Parathyroid adenoma (tissue), 2 donors: ENCODE data around the gene LAMA5.

Experiments used
- H2AFZ ChIP-seq: fragments of 300-600 bp; sonication (generic); one replicate; pipeline ENCODE4 v1.7.0; 2017; ENCODE audit warnings: antibody characterized with exemption, mild to moderate bottlenecking
- H3K27ac ChIP-seq: fragments of 300-600 bp; sonication (generic); one replicate; pipeline ENCODE4 v1.7.0; 2017
- H3K27me3 ChIP-seq: fragments of 300-600 bp; sonication (generic); one replicate; pipeline ENCODE4 v1.7.0; 2017; ENCODE audit warnings: low read length; ENCODE audit not compliant: control insufficient read depth, insufficient read depth
- H3K36me3 ChIP-seq: fragments of 300-600 bp; sonication (generic); one replicate; pipeline ENCODE4 v1.7.0; 2017; ENCODE audit warnings: low read length; ENCODE audit not compliant: control insufficient read depth, insufficient read depth
- H3K4me1 ChIP-seq: fragments of 300-600 bp; sonication (generic); one replicate; pipeline ENCODE4 v1.7.0; 2017; ENCODE audit warnings: control low read depth
- H3K4me2 ChIP-seq: fragments of 300-600 bp; sonication (generic); one replicate; pipeline ENCODE4 v1.7.0; 2017; ENCODE audit warnings: low read length
- H3K4me3 ChIP-seq: fragments of 300-600 bp; sonication (generic); one replicate; pipeline ENCODE4 v1.7.0; 2017; ENCODE audit warnings: low read depth, low read length
- H3K79me2 ChIP-seq: fragments of 300-600 bp; sonication (generic); one replicate; pipeline ENCODE4 v1.7.0; 2017; ENCODE audit warnings: control low read depth
- H3K9ac ChIP-seq: fragments of 300-600 bp; sonication (generic); one replicate; pipeline ENCODE4 v1.7.0; 2017; ENCODE audit warnings: mild to moderate bottlenecking
- H3K9me3 ChIP-seq: fragments of 300-600 bp; sonication (generic); one replicate; pipeline ENCODE4 v1.7.0; 2017; ENCODE audit warnings: low read length; ENCODE audit not compliant: control insufficient read depth
- CTCF ChIP-seq: fragments of 300-600 bp; sonication (generic); IDR thresholded peaks from one replicate; pipeline ENCODE4 v1.7.0; 2017; ENCODE audit warnings: antibody characterized with exemption, mild to moderate bottlenecking
- donor health status: primary hyperparathyroidism.

Gene LAMA5

GRCh38 chr20:62338294-62338620 is 28.9 kb downstream of the LAMA5 start:
- H3K4me2 ChIP-seq = no peak overlapping the region
- H3K4me1 ChIP-seq = no peaks in the 10 kb centered on the region
- H3K27me3 ChIP-seq = no peaks in the 10 kb centered on the region
- peaks cover 3% of the 10 kb centered on the region for H3K79me2 ChIP-seq
- no peaks in the 10 kb centered on the region for H3K9me3 ChIP-seq
- no peak for TF ChIP-seq CTCF
- no peaks in the 10 kb centered on the region for H3K36me3 ChIP-seq
- no peak overlapping the region for H3K27ac ChIP-seq
- no peak overlapping the region for H2AFZ ChIP-seq
- no peak overlapping the region for H3K9ac ChIP-seq
- H3K4me3 ChIP-seq = no peak overlapping the region

GRCh38 chr20:62337558-62338293 is 29.4 kb downstream of the LAMA5 start:
- no peak for TF ChIP-seq CTCF
- Histone ChIP-seq H3K27ac (no peak overlapping the region), H3K36me3 (no peaks in the 10 kb centered on the region), H3K27me3 (no peaks in the 10 kb centered on the region), H3K9me3 (no peaks in the 10 kb centered on the region), H3K4me3 (no peak overlapping the region), H2AFZ (no peak overlapping the region), H3K79me2 (peaks cover 3% of the 10 kb centered on the region), H3K9ac (no peak overlapping the region), H3K4me1 (no peaks in the 10 kb centered on the region), H3K4me2 (no peak overlapping the region)

GRCh38 chr20:62336775-62337557 is 30.1 kb downstream of the LAMA5 start:
- no peaks in the 10 kb centered on the region for H3K36me3 ChIP-seq
- H3K27ac ChIP-seq = no peak overlapping the region

GRCh38 chr20:62336329-62336728 is 30.8 kb downstream of the LAMA5 start:
- Histone ChIP-seq H2AFZ (no peak overlapping the region), H3K27ac (no peak overlapping the region), H3K4me3 (no peak overlapping the region), H3K27me3 (no peaks in the 10 kb centered on the region), H3K79me2 (peaks cover 3% of the 10 kb centered on the region), H3K9ac (no peak overlapping the region), H3K4me2 (no peak overlapping the region), H3K4me1 (no peaks in the 10 kb centered on the region), H3K9me3 (no peaks in the 10 kb centered on the region), H3K36me3 (no peaks in the 10 kb centered on the region)
- no peak for TF ChIP-seq CTCF

More at GRCh38 chr20:62336775-62337557, 30.1 kb downstream of the LAMA5 start:
- H3K27me3 ChIP-seq = no peaks in the 10 kb centered on the region
- no peaks in the 10 kb centered on the region for H3K4me1 ChIP-seq
- no peak overlapping the region for H3K4me2 ChIP-seq
- no peak overlapping the region for H3K9ac ChIP-seq
- H3K79me2 ChIP-seq = peaks cover 3% of the 10 kb centered on the region
- no peak overlapping the region for H2AFZ ChIP-seq
- no peaks in the 10 kb centered on the region for H3K9me3 ChIP-seq
- no peak for TF ChIP-seq CTCF
- H3K4me3 ChIP-seq = no peak overlapping the region
